ENCODE data around the gene ZIC4. TPM values are rescaled to one million over a fixed set of nuclear protein-coding genes. Genes with fewer than 3 reads are reported as not detected.

ZIC4 gene
- total RNA-seq = not detected in 2 replicates

DNA sequence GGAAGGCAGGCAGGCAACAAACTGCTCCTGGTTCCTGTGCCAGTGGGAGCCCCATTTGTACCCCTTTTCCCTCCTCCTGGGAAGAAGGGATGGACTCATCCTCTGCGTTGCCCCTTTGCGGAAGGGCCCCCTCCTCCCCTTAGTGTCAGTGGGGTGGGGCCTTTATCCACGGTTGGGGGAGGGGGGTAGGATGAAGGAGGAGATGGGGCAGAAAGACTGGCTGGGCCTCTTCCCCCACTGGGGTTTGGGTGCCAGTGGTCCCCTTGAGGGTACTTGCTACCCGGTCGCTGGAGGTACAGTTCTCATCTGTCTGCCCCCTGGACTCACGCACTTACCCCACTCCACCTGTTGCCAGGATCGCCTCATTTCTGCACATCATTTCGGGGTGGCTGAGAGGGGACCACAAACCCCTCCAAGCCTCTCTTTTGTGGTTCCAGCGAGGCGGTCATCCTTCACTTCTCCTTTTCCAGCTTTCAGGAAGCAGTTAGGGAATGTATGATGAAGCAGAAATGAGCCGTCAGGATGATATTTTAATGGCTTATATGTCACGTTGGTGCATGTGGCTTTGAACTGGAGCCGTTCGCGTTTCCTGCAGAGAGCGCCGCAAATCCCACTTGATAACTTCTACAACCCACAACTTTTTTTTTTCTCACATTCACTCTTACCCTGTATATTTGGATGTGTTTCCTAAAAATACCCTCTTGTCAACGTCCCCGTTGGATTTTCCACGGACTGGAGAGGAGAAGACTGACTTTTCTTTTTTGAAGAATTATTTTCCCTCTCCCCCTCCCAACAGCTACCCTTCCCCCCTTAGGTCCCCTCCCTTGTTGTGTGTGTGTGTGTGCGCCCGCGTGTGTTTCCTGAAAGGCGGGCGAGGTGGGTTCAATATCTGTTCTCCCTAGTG, at the start of gene ZIC4:
TSS of gene ZIC4 (minus strand) at position 516 of the 904 bp plus-strand sequence. CDS start 3,746 bp downstream, outside the sequence.

DNA sequence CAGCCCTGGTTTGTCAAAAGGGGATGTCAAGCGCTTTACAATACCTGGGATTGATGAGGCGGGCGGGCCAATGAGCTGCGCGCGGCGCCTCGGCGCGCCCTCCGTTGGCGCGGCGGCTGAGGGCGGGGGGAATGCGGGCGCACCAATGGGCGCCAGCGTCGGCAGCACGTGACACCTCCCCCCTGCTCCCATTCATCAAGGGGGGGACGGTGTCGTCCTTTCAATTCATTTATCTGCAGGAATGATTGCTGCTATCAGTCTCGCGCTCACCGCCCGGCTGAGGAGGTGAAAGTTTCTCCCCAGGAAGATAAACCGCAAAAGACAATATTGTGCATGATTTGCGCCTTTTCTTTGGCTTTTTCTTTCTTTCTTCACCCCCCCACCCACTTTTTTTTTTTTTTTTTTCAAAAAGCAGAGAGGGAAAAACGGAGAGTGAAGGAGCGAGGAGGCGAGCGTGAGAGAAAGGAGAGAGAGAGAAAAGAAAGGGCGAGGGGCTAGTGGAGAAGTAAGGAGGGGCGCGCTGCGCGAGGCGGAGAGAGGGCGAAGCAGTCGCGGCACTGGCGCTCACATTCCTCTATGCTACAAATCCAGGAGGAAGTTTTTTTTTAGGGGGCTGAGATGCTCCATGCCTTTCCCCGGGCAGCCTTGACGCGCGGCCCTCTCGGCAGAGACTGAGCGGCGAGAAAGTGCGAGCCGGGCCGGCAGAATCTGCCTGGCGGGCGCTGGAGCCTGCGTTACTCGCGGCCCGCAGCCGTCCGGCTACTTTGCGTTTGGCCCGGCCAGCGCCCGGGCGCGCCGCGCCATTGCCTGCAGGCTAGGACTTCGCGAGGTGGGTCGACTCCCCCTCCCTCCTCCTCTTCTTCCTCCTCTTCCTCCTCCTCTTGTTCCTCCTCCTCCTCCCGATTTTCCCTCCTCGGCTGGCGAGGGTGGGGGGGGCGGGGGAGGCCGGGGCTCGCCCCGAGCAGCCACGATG, 3.1 kb upstream of the ZIC4 start, which contains the start of gene ZIC1:
TSS of gene ZIC1 (plus strand) at position 223 of the 973 bp plus-strand sequence. CDS start at position 971, 748 bp downstream.

Other genes with a start within 250 kb of the ZIC4 start
- not detected in 2 replicates for gene ZIC1, start 2.8 kb upstream of the ZIC4 start, total RNA-seq

Measured in myometrial cell (primary cell).